ENCODE results near the gene LOXL1. TPM values are rescaled to one million over a fixed set of nuclear protein-coding genes. Genes with fewer than 3 reads are reported as not detected.
A peak's percentile ranks its signal among the peaks of the same experiment; 100 is the strongest.

Gene LOXL1
- polyA plus RNA-seq, 1 donor from 2014 or later, result 2.1 TPM

GRCh38 chr15:73993211-73993994 is 67.1 kb downstream of the LOXL1 start:
- Histone ChIP-seq H4K20me1 (ENCODE audit: insufficient read depth) (no peaks in the 10 kb centered on the region), H3K4me2 (ENCODE audit: low read length) (peak overlapping the region; percentile 72), H2AFZ (ENCODE audit: low read depth, low read length) (peak overlapping the region; percentile 96), H3K27ac (ENCODE audit: low read length) (peak overlapping the region; percentile 72), H3F3A (ENCODE audit: insufficient read depth, low read length, poor library complexity, severe bottlenecking) (no peaks in the 10 kb centered on the region), H3K79me2 (replicated peaks; ENCODE audit: insufficient read depth, low read length) (peaks cover 22% of the 10 kb centered on the region), H3K9me2 (ENCODE audit: insufficient read depth, low read length) (no peaks in the 10 kb centered on the region), H3K36me3 (ENCODE audit: insufficient read depth, low read length) (no peaks in the 10 kb centered on the region), H3K9ac (ENCODE audit: low read length) (peak overlapping the region; percentile 87), H3K4me3 (ENCODE audit: low read length) (peak overlapping the region; percentile 99), H3K9me3 (ENCODE audit: low read length) (no peaks in the 10 kb centered on the region), H3K27me3 (ENCODE audit: insufficient read depth, low read depth, low read length) (no peaks in the 10 kb centered on the region)
- TF ChIP-seq CTCF (IDR thresholded peaks at IDR 0.05; ENCODE audit: poor library complexity, severe bottlenecking) (no peak), REST (IDR thresholded peaks at IDR 0.05; ENCODE audit: borderline replicate concordance) (no peak), EP300 (conservative IDR thresholded peaks at IDR 0.05; ENCODE audit: poor library complexity, severe bottlenecking) (no peak), TAF1 (IDR thresholded peaks at IDR 0.05; ENCODE audit: low read depth) (no peak), SMC3 (conservative IDR thresholded peaks at IDR 0.05; ENCODE audit: poor library complexity) (no peak)

- Histone ChIP-seq H3F3A (ENCODE audit: insufficient read depth, low read length, poor library complexity, severe bottlenecking) (no peaks in the 10 kb centered on the region), H3K27me3 (ENCODE audit: insufficient read depth, low read depth, low read length) (no peaks in the 10 kb centered on the region), H3K79me2 (replicated peaks; ENCODE audit: insufficient read depth, low read length) (peaks cover 22% of the 10 kb centered on the region), H3K36me3 (ENCODE audit: insufficient read depth, low read length) (no peaks in the 10 kb centered on the region), H3K4me2 (ENCODE audit: low read length) (peak within 1 kb of the TSS; percentile 72), H3K9me3 (ENCODE audit: low read length) (no peaks in the 10 kb centered on the region), H4K20me1 (ENCODE audit: insufficient read depth) (no peaks in the 10 kb centered on the region), H3K4me3 (ENCODE audit: low read length) (peak within 1 kb of the TSS; percentile 99), H3K27ac (ENCODE audit: low read length) (peak within 1 kb of the TSS; percentile 72), H3K9me2 (ENCODE audit: insufficient read depth, low read length) (no peaks in the 10 kb centered on the region), H3K9ac (ENCODE audit: low read length) (peak within 1 kb of the TSS; percentile 87), H2AFZ (ENCODE audit: low read depth, low read length) (peak within 1 kb of the TSS; percentile 96)
- TF ChIP-seq CTCF (IDR thresholded peaks at IDR 0.05; ENCODE audit: poor library complexity, severe bottlenecking), result no peak
- no peak for TF ChIP-seq RAD21 (conservative IDR thresholded peaks at IDR 0.05)
- peak; percentile 79 for TF ChIP-seq POLR2AphosphoS5 (IDR thresholded peaks at IDR 0.05)
- TF ChIP-seq EP300 (conservative IDR thresholded peaks at IDR 0.05; ENCODE audit: poor library complexity, severe bottlenecking), result no peak
- TF ChIP-seq REST (IDR thresholded peaks at IDR 0.05; ENCODE audit: borderline replicate concordance), result no peak
- TF ChIP-seq TAF1 (IDR thresholded peaks at IDR 0.05; ENCODE audit: low read depth), result peak; percentile 60
- no peak for TF ChIP-seq EZH2 (IDR thresholded peaks at IDR 0.05; ENCODE audit: borderline replicate concordance, insufficient read depth, low read length, poor library complexity, severe bottlenecking)
- peak; percentile 33 for TF ChIP-seq SMC3 (conservative IDR thresholded peaks at IDR 0.05; ENCODE audit: poor library complexity)
- TF ChIP-seq MXI1 (conservative IDR thresholded peaks at IDR 0.05; ENCODE audit: poor library complexity, severe bottlenecking), result peak; percentile 53
These were observed 68.2 kb downstream of the LOXL1 start, which contains the start of gene PML for GRCh38 chr15:73994413-73994883. Gene PML (plus strand): TSS chr15:73994716. CDS start chr15:73994813, 97 bp downstream.
